Liver (tissue), 9 donors: ENCODE measurements around the gene CSMD2. TPM values are rescaled to one million over a fixed set of nuclear protein-coding genes. Genes with fewer than 3 reads are reported as not detected.

Experiments
- DNase-seq: peaks from one replicate; pipeline ENCODE4 v3.0.0-alpha.2; 2017; ENCODE audit warnings: low spot score
- H3K27ac ChIP-seq, 2 donors: one replicate each; pipeline ENCODE4 v1.7.0; 2013; ENCODE audit warnings: inconsistent platforms in 2 of 2, low read length in 2 of 2, control low read depth in 1 of 2, low read depth in 1 of 2, mild to moderate bottlenecking in 1 of 2
- H3K27me3 ChIP-seq, 4 donors: one replicate each; pipeline versions ENCODE4 v1.6.1 to v1.7.0; 2013; ENCODE audit warnings: low read length in 3 of 4, inconsistent platforms in 1 of 4, mild to moderate bottlenecking in 1 of 4, moderate library complexity in 1 of 4; ENCODE audit not compliant: control insufficient read depth in 4 of 4, insufficient read depth in 4 of 4
- H3K36me3 ChIP-seq, 4 donors: one replicate each; pipeline versions ENCODE4 v1.6.1 to v1.7.0; 2013; ENCODE audit warnings: low read length in 3 of 4, mild to moderate bottlenecking in 3 of 4, low read depth in 1 of 4, moderate library complexity in 1 of 4; ENCODE audit not compliant: control insufficient read depth in 4 of 4, insufficient read depth in 3 of 4
- H3K4me1 ChIP-seq, 4 donors: one replicate each; pipeline versions ENCODE4 v1.6.1 to v1.7.0; 2013; ENCODE audit warnings: low read length in 3 of 4, mild to moderate bottlenecking in 3 of 4, moderate library complexity in 1 of 4; ENCODE audit not compliant: control insufficient read depth in 4 of 4, insufficient read depth in 4 of 4
- H3K4me3 ChIP-seq, 3 donors: one replicate each; pipeline versions ENCODE4 v1.6.1 to v1.7.0; 2013; ENCODE audit warnings: low read length in 3 of 3, control low read depth in 1 of 3, low read depth in 1 of 3, mild to moderate bottlenecking in 1 of 3
- H3K9ac ChIP-seq, 2 donors: one replicate each; pipeline ENCODE4 v1.7.0; 2013; ENCODE audit warnings: low read length in 2 of 2, mild to moderate bottlenecking in 2 of 2, moderate library complexity in 2 of 2, control low read depth in 1 of 2, low read depth in 1 of 2
- H3K9me3 ChIP-seq, 4 donors: one replicate each; pipeline versions ENCODE4 v1.6.1 to v1.7.0; 2013; ENCODE audit warnings: low read length in 3 of 4; ENCODE audit not compliant: control insufficient read depth in 4 of 4
- ATF3 ChIP-seq: IDR thresholded peaks from 2 replicates; pipeline ENCODE4 v1.6.1; 2016; ENCODE audit warnings: antibody characterized with exemption
- CTCF ChIP-seq: fragments of 150-350 bp; IDR thresholded peaks from 2 replicates; pipeline ENCODE4 v1.5.1; 2017; ENCODE audit warnings: improper control_type of control experiment, low read depth, low read length; ENCODE audit not compliant: missing input control
- EGR1 ChIP-seq, 2 donors: IDR thresholded peaks; 2 replicates each; pipeline ENCODE4 v1.6.1; 2016 to 2018; ENCODE audit warnings: antibody characterized with exemption in 2 of 2, low read depth in 2 of 2
- FOXA1 ChIP-seq: IDR thresholded peaks from 2 replicates; pipeline ENCODE4 v1.6.1; 2016; ENCODE audit warnings: antibody characterized with exemption
- FOXA2 ChIP-seq: IDR thresholded peaks from 2 replicates; pipeline ENCODE4 v1.6.1; 2016; ENCODE audit warnings: antibody characterized with exemption
- GABPA ChIP-seq, 2 donors: IDR thresholded peaks in 1 of 2; conservative IDR thresholded peaks in 1 of 2; 2 replicates each; pipeline ENCODE4 v1.6.1; 2016; ENCODE audit warnings: antibody characterized with exemption in 2 of 2, mild to moderate bottlenecking in 1 of 2, moderate library complexity in 1 of 2
- HNF4A ChIP-seq, 2 donors: conservative IDR thresholded peaks; 2 replicates each; pipeline ENCODE4 v1.6.1; 2016; ENCODE audit warnings: antibody characterized with exemption in 2 of 2, mild to moderate bottlenecking in 2 of 2
- HNF4G ChIP-seq: IDR thresholded peaks from 2 replicates; pipeline ENCODE4 v1.6.1; 2016; ENCODE audit warnings: antibody characterized with exemption
- JUND ChIP-seq, 2 donors: IDR thresholded peaks; 2 replicates each; pipeline ENCODE4 v1.6.1; 2016; ENCODE audit warnings: antibody characterized with exemption in 2 of 2
- MAX ChIP-seq: IDR thresholded peaks from 2 replicates; pipeline ENCODE4 v1.6.1; 2016; ENCODE audit warnings: antibody characterized with exemption
- NR2F2 ChIP-seq: IDR thresholded peaks from 2 replicates; pipeline ENCODE4 v1.6.1; 2016; ENCODE audit warnings: antibody characterized with exemption
- RAD21 ChIP-seq, 2 donors: IDR thresholded peaks; 2 replicates each; pipeline ENCODE4 v1.6.1; 2016; ENCODE audit warnings: antibody characterized with exemption in 2 of 2, mild to moderate bottlenecking in 2 of 2
- REST ChIP-seq: IDR thresholded peaks from 2 replicates; pipeline ENCODE4 v1.6.1; 2016; ENCODE audit warnings: antibody characterized with exemption, mild to moderate bottlenecking
- RXRA ChIP-seq, 2 donors: IDR thresholded peaks; 2 replicates each; pipeline ENCODE4 v1.6.1; 2017 to 2018; ENCODE audit warnings: antibody characterized with exemption in 2 of 2, mild to moderate bottlenecking in 1 of 2
- SP1 ChIP-seq: IDR thresholded peaks from 2 replicates; pipeline ENCODE4 v1.6.1; 2018; ENCODE audit warnings: antibody characterized with exemption, mild to moderate bottlenecking
- TAF1 ChIP-seq: conservative IDR thresholded peaks from 2 replicates; pipeline ENCODE4 v1.6.1; 2016; ENCODE audit warnings: antibody characterized with exemption, mild to moderate bottlenecking
- YY1 ChIP-seq: IDR thresholded peaks from 2 replicates; pipeline ENCODE4 v1.6.1; 2016; ENCODE audit warnings: antibody characterized with exemption, mild to moderate bottlenecking
- ZBTB33 ChIP-seq: IDR thresholded peaks from 2 replicates; pipeline ENCODE4 v1.6.1; 2016; ENCODE audit warnings: antibody characterized with exemption
- WGBS: extraction: QIAGEN DNeasy Blood & Tissue Kit; methylation state at CpG from one replicate; pipeline ENCODE4 v1.1.7; 2013; 5-methylcytosine and 5-hydroxymethylcytosine counted together
- polyA plus RNA-seq, 2 donors: library from polyadenylated mRNA; stranded (reverse) in 1 of 2; unstranded in 1 of 2; fragments of 200-250 nt in 1 of 2; fragments of >200 nt in 1 of 2; fragmentation: Nextera tagmentation in 1 of 2; extraction: Ambion mirVana in 1 of 2; gene quantifications; one replicate each; pipeline versions ENCODE4 v1.2.1 to v1.2.3, GENCODE V29; 2013 to 2015
- total RNA-seq, 2 donors: library from RNA; depleted of rRNA; stranded (reverse); fragments of >200 nt; gene quantifications; one replicate each; pipeline ENCODE4 v1.2.3, GENCODE V29; 2014
- donor health status: healthy.
- donor health status: healthy.
- donor health status: healthy.
- donor health status: healthy.
- donor health status: healthy.

The CSMD2 gene
- total and polyA plus RNA-seq, 4 donors = 0.08 to 0.09 TPM; not detected in 2

- Histone ChIP-seq H3K27me3 (no peaks in the 10 kb centered on the region), H3K4me1 (peaks cover 0 to 11% (median 9%) of the 10 kb centered on the region in 4 donors), H3K9ac (no peak overlapping the region), H3K27ac (no peak overlapping the region), H3K4me3 (no peak overlapping the region), H3K9me3 (no peaks in the 10 kb centered on the region), H3K36me3 (no peaks in the 10 kb centered on the region)
- 75% methylated on average over 3 of the region's 3 CpGs for WGBS
- no peak for TF ChIP-seq TAF1
- TF ChIP-seq CTCF = no peak
- no peak for TF ChIP-seq FOXA2
- TF ChIP-seq MAX = no peak
- no peak for TF ChIP-seq HNF4G
- TF ChIP-seq ZBTB33 = no peak
- TF ChIP-seq NR2F2 = no peak
- TF ChIP-seq FOXA1 = no peak
- TF ChIP-seq SP1 = no peak
- TF ChIP-seq GABPA (IDR thresholded peaks at IDR 0.05 in 1 of 2, conservative IDR thresholded peaks at IDR 0.05 in 1 of 2) = no peak
- TF ChIP-seq RXRA (IDR thresholded peaks at IDR 0.05) = no peak
- TF ChIP-seq REST = no peak
- TF ChIP-seq ATF3 = no peak
- TF ChIP-seq HNF4A (conservative IDR thresholded peaks at IDR 0.05) = no peak
- TF ChIP-seq RAD21 (IDR thresholded peaks at IDR 0.05) = no peak
- no peak for DNase-seq
These were observed 266.6 kb downstream of the CSMD2 start for GRCh38 chr1:33898406-33898805.

- DNase-seq = no peak
- whole genome bisulfite sequencing = 47% methylated on average over 5 of the region's 5 CpGs
- H3K27ac ChIP-seq = no peak overlapping the region
These were observed 267.8 kb downstream of the CSMD2 start for GRCh38 chr1:33897092-33897725.

More at GRCh38 chr1:33897092-33897725, 267.8 kb downstream of the CSMD2 start:
- H3K36me3 ChIP-seq = no peaks in the 10 kb centered on the region
- H3K9ac ChIP-seq = no peak overlapping the region
- peaks cover 0 to 2% (median under 1%) of the 10 kb centered on the region in 4 donors for H3K4me1 ChIP-seq
- TF ChIP-seq NR2F2 (no peak), ATF3 (no peak), CTCF (no peak), EGR1 (IDR thresholded peaks at IDR 0.05; ENCODE audit: low read depth in 2 of 2) (no peak), YY1 (no peak), RXRA (IDR thresholded peaks at IDR 0.05) (peak; percentile 54 to 61), RAD21 (IDR thresholded peaks at IDR 0.05) (no peak), HNF4A (conservative IDR thresholded peaks at IDR 0.05) (peak in 1 of 2 donors; percentile 8), JUND (IDR thresholded peaks at IDR 0.05) (no peak), TAF1 (no peak)
- no peaks in the 10 kb centered on the region for H3K27me3 ChIP-seq
- H3K9me3 ChIP-seq = no peaks in the 10 kb centered on the region
- H3K4me3 ChIP-seq = no peak overlapping the region
